IgD-negative memory B cell (primary cell): ENCODE results near the gene RAB8B. TPM values are rescaled to one million over a fixed set of nuclear protein-coding genes. Genes with fewer than 3 reads are reported as not detected.

Source experiments
- H3K27ac Mint-ChIP-seq, 3 donors: one replicate each; pipeline ENCODE4 v1.8.0; 2020 to 2022; ENCODE audit warnings: mild to moderate bottlenecking in 3 of 3, mixed read lengths in 3 of 3, moderate library complexity in 1 of 3
- H3K27me3 Mint-ChIP-seq: one replicate; pipeline ENCODE4 v1.8.0; 2021; ENCODE audit warnings: mixed read lengths
- H3K36me3 Mint-ChIP-seq: one replicate; pipeline ENCODE4 v1.8.0; 2020; ENCODE audit warnings: mild to moderate bottlenecking, mixed read lengths
- H3K4me1 Mint-ChIP-seq, 3 donors: one replicate each; pipeline ENCODE4 v1.8.0; 2020 to 2022; ENCODE audit warnings: mixed read lengths in 3 of 3, mild to moderate bottlenecking in 1 of 3
- H3K4me3 Mint-ChIP-seq, 4 donors: one replicate each; pipeline ENCODE4 v1.8.0; 2020 to 2022; ENCODE audit warnings: mild to moderate bottlenecking in 4 of 4, mixed read lengths in 4 of 4, moderate library complexity in 3 of 4
- H3K9me3 Mint-ChIP-seq, 3 donors: one replicate each; pipeline ENCODE4 v1.8.0; 2020 to 2021; ENCODE audit warnings: mixed read lengths in 3 of 3, mild to moderate bottlenecking in 1 of 3
- polyA plus RNA-seq: library from polyadenylated mRNA; unstranded; fragments of 300-500 nt; fragmentation: Illumina TruSeq; gene quantifications from one replicate; pipeline ENCODE4 v1.2.3, GENCODE V29; 2021

Gene RAB8B
- polyA plus RNA-seq, 1 donor from 2014 or later, result 57.6 TPM

DNA sequence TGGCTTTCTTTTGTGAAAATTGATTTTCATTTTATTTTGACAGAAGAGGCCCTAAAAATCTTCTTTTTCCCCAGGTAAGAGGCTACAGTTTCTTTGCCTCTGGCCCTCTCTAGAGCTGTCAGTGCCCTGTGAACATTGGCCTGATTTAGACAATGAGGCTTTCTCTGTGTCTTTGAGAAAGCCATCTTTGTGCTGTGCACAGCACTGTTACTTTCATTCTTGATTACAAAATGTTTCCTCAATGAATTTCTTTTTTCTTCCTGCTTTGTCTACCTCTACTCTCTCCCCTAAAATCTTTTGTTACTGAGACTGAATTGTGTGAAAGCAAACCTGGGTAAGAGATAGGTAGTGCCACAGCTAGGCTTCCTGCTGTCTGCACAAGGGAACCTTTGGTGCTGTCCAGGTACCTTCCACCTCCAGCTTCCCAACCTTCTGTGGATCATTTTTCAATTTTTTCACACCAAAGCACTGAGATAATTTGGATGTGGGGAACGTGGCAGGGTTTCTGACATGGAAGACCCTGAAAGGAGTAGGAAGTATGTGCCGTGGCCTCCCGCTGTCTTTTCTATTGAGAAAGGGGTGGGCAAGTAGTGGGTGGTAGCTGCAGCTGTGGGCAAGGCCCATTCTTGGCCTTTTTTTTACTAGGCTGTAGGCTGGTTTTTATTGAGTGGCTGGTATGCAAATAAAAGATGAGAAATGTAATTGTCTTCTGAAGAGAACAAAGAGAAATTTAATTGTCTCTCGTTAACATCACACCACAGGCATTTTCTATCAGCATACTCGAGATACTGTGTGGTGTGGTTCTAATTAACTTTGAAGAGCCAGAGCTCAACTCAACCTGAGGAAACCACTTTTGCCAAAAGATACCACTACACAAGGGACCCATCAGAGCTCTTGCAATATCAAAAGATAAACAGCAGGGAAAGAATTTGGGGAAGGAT, 21.0 kb downstream of the RAB8B start:
- Mint-ChIP-seq H3K4me3 (peak overlapping the region; percentile 10 to 80 (median 68)), H3K27me3 (no peaks in the 10 kb centered on the region), H3K36me3 (peaks cover 2% of the 10 kb centered on the region), H3K4me1 (peaks cover 63 to 80% (median 66%) of the 10 kb centered on the region in 3 donors), H3K27ac (peak overlapping the region; percentile 76 to 80 (median 76)), H3K9me3 (no peaks in the 10 kb centered on the region)

DNA sequence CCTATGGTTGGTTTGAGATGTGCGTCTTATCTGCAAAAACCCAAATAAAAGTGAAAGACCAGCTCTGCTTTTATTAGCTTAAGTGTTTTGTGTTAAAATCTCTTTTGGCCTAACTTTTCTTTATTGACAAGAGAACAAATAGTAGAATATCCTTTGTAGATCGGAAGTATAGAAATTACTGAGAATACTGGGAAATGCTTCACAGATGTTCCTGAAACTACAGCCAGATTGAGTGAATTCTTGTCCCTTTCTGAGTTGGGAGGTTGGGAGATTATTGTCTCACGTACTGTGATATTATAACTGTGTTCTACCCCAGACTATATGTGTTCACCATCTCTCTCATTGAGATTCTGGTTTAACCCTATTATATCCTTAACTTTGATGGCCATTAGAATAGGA, 21.7 kb downstream of the RAB8B start:
- Mint-ChIP-seq H3K27me3 (no peaks in the 10 kb centered on the region), H3K9me3 (no peaks in the 10 kb centered on the region), H3K4me3 (peak overlapping the region in 2 of 4 donors; percentile 65 to 80), H3K36me3 (peaks cover 2% of the 10 kb centered on the region), H3K27ac (peak overlapping the region in 2 of 3 donors; percentile 68 to 76), H3K4me1 (peaks cover 64 to 77% (median 65%) of the 10 kb centered on the region in 3 donors)

DNA sequence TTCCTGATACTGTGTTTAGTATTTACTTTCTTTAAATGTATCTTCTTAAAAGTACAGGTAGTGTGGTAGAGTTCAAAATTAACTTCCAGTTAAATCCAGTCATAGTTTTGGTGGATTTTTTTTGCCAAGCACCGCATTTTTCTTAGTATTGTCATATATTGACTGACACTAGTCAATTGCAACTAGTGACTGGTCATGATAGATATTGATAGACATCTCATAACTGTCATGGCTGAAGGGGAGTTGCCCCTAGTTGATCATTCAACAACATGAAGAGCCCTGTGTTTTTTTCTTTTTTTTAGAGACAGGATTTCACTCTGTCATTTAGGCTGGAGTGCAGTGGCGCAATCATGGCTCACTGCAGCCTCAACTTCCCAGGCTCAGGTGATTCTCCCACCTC, 22.1 kb downstream of the RAB8B start:
- H3K4me1 Mint-ChIP-seq, result peaks cover 60 to 73% (median 61%) of the 10 kb centered on the region in 3 donors
- no peaks in the 10 kb centered on the region for H3K27me3 Mint-ChIP-seq
- peak overlapping the region in 2 of 3 donors; percentile 68 to 76 for H3K27ac Mint-ChIP-seq
- H3K4me3 Mint-ChIP-seq, result peak overlapping the region in 3 of 4 donors; percentile 58 to 80 (median 65)
- H3K9me3 Mint-ChIP-seq, result no peaks in the 10 kb centered on the region
- H3K36me3 Mint-ChIP-seq, result peaks cover 3% of the 10 kb centered on the region

DNA sequence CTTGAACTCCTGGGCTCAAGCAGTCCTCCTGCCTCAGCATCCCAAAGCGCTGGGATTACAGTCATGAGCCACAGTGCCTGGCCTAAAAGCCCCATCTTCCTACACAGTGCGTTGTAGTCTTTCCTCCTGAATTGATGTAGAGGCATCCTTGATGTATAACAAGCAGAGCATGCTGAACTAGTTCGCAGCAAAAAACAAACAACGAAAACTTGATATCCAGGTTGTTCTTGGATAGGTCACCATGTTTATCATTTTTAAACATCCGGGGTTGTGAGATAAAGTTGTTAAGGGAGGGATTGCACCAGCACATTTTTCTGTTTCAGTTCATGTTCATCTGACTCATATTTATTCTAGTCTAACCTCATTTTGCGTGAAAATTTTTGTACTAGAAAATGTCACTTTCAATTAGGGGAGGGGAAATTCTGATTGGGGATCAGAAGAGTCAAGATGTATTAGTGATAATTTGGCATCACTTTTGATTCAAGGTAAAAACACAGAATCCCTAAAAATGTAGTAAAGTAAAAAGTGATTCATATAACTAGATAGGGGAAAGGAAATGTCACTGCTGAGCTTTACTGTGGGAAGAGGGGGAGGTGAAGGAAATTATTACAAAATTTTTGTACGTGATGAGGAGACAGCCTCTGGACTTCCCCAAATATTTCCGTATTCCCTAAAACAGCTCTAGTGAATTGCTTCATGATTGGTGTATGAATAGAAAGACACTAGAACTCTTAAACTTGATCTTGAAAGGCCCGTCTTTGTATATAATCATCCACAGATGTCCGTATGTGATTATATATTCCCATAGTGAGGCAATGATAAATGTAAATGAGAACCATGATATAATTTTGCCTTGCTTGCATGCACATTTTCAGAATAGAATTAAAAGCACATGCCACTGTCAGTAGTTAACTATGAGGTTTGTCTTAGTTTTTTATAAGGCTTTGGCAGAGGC, 22.9 kb downstream of the RAB8B start:
- H3K36me3 Mint-ChIP-seq, result peaks cover 7% of the 10 kb centered on the region
- peaks cover 56 to 67% (median 59%) of the 10 kb centered on the region in 3 donors for H3K4me1 Mint-ChIP-seq
- no peaks in the 10 kb centered on the region for H3K9me3 Mint-ChIP-seq
- H3K27ac Mint-ChIP-seq, result peak overlapping the region; percentile 73 to 96 (median 79)
- H3K27me3 Mint-ChIP-seq, result no peaks in the 10 kb centered on the region
- peak overlapping the region; percentile 30 to 61 (median 50) for H3K4me3 Mint-ChIP-seq

DNA sequence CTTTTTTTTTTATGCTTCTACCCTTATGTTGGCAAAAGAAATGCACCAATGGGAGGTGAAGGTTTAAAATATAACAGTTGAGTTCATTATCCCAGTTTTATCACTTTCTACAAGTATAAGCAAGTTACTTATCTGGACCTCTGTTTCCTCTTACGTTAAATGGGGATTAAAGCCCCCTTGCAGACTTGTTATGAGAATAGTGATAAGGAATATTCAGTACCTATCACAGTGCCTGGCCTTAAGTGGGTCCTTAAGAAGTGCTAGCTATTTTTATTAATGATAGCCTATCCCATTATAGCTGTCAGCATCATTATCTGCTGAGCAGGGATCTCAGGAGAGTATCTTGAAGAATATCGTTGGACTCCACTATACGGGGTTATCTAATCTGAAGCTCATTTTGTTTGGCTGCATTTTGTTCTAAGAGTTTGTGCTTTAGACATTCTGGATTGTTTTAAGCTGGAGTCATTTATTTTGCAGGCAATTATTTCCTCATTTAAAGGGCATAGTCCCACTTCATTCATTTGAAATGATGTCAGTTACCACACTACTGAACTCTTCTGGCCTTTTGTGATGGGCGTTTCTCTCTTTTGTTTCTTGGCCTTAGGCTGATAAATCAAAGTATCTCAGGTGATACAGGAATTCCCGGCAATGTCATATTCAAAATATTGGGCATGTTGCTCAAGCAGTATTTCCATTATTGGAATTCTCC, 28.8 kb downstream of the RAB8B start:
- Mint-ChIP-seq H3K27me3 (no peaks in the 10 kb centered on the region), H3K9me3 (no peaks in the 10 kb centered on the region), H3K4me1 (peaks cover 31 to 47% (median 31%) of the 10 kb centered on the region in 3 donors), H3K27ac (peak overlapping the region in 2 of 3 donors; percentile 28 to 88), H3K4me3 (no peak overlapping the region), H3K36me3 (peaks cover 8% of the 10 kb centered on the region)

DNA sequence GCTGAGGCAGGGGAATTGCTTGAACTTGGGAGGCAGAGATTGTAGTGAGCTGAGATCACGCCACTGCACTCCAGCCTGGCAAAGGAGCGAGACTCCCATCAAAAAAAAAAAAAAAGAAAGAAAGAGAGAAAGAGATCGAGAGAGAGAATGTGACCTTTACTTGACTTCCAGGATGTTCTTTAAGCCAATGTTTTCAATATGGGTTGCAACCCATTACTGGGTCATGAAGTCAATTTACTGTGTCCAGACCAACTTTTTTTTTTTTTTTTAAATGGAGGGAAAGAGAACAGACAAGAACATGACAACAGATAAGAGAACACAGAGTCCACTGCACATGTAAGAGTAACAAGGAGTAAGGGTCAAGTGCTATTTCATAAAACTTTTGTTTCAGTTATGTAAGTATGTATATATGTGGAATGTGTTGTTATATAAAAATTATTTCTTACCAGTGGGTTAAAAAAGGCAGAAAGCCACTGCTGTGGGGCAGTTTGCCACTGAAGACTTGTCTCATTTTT, 29.8 kb downstream of the RAB8B start:
- H3K9me3 Mint-ChIP-seq, result no peaks in the 10 kb centered on the region
- peaks cover 8% of the 10 kb centered on the region for H3K36me3 Mint-ChIP-seq
- peaks cover 25 to 37% (median 29%) of the 10 kb centered on the region in 3 donors for H3K4me1 Mint-ChIP-seq
- H3K4me3 Mint-ChIP-seq, result no peak overlapping the region
- H3K27me3 Mint-ChIP-seq, result no peaks in the 10 kb centered on the region
- no peak overlapping the region for H3K27ac Mint-ChIP-seq

DNA sequence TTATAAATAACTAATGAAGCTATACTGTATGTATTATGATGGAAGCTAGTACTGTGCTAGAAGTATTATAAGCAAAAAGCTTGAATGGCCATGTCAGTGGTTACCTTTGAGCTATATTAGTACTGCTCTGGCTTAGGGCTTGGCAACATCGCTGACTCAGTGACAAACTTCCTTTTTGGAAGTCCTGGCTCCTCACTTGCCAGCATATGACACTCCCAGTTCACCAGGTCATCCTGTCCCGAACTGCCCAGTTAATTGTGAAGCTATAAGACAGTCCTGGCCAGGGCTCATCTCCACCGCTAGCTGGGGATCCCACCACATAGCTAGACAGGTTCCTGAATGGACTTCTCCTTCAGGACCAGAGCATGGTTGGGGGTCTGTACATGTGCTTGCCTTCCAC, 31.9 kb downstream of the RAB8B start:
- Mint-ChIP-seq H3K27ac (no peak overlapping the region), H3K4me3 (no peak overlapping the region), H3K4me1 (peaks cover 20 to 28% (median 23%) of the 10 kb centered on the region in 3 donors), H3K9me3 (no peaks in the 10 kb centered on the region), H3K27me3 (no peaks in the 10 kb centered on the region), H3K36me3 (peaks cover 8% of the 10 kb centered on the region)

DNA sequence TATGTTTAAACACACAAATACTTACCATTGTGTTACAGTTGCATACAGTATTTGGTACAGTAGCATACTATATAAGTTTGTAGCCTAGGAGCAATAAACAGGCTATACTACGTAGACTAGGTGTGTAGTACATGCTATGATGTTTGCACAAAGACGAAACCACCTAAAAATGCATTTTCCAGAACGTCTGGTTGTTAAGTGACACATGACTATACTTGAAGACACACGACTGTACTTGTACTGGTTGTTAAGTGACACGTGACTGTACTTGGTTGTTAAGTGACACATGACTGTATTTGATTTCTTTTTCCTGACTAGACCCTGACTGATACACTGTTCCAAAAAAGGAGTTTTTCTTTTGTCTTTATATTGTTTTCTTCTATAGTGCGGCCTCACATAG, 34.1 kb downstream of the RAB8B start:
- Mint-ChIP-seq H3K4me3 (no peak overlapping the region), H3K4me1 (peaks cover 23 to 31% (median 30%) of the 10 kb centered on the region in 3 donors), H3K36me3 (peaks cover 5% of the 10 kb centered on the region), H3K27ac (no peak overlapping the region), H3K9me3 (no peaks in the 10 kb centered on the region), H3K27me3 (no peaks in the 10 kb centered on the region)

DNA sequence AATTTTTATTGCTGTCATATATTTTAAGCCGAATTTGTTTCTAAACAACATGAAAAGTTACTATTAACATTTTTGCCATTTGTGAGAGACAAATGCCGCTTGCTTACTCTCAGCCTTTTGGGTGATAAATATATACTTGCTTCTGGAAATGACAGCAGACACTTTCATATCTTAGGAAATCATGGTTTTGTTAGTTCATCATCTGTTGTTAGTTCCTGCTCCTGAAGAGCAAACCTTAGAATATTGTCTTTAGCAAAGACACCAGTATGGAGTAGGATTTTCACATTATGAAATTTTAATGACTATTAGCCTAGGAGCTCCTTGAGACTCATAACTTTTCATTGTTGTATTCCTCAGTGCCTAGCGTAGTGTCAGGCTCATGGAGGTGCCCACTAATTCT, 36.0 kb downstream of the RAB8B start:
- no peak overlapping the region for H3K4me3 Mint-ChIP-seq

DNA sequence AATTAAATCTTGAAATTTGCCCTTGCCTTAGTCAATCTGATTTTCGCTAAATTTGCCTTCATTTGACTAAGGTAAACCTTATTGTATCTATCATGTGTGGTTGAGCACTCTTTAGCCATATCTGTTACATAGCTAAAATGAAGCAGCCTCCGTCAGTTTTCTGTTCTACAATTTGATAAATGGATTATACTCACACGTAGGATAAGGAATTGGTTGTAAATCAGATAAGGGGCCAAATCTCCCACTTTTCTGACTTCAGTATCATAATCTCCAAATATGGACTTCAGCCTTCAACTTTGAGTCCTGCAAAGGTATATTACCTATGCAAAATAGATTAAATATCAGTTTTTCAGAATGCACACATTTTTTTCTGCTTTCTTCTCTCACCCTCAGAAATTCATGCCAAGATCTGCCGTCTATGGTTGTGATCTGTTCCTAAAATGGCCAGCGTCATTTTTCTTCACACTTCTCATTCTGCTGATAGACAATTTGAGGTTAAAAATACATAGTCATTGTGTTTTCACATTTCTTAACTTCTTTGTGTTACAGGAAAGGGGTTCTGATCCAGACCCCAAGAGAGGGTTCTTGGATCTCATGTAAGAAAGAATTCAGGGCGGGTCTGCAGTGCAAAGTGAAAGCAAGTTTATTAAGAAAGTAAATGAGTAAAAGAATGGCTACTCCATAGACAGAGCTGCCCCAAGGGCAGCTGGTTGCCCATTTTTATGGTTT, 36.9 kb downstream of the RAB8B start:
- H3K4me1 Mint-ChIP-seq, result peaks cover 14 to 28% (median 23%) of the 10 kb centered on the region in 3 donors
- H3K27ac Mint-ChIP-seq, result peak overlapping the region in 2 of 3 donors; percentile 40 to 61
- peak overlapping the region in 1 of 4 donors; percentile 13 for H3K4me3 Mint-ChIP-seq
- no peaks in the 10 kb centered on the region for H3K9me3 Mint-ChIP-seq
- H3K27me3 Mint-ChIP-seq, result no peaks in the 10 kb centered on the region
- peaks cover 2% of the 10 kb centered on the region for H3K36me3 Mint-ChIP-seq

More for the DNA sequence above, 36.0 kb downstream of the RAB8B start:
- no peak overlapping the region for H3K27ac Mint-ChIP-seq
- peaks cover 2% of the 10 kb centered on the region for H3K36me3 Mint-ChIP-seq
- H3K9me3 Mint-ChIP-seq, result no peaks in the 10 kb centered on the region
- H3K4me1 Mint-ChIP-seq, result peaks cover 22 to 29% (median 27%) of the 10 kb centered on the region in 3 donors
- no peaks in the 10 kb centered on the region for H3K27me3 Mint-ChIP-seq

DNA sequence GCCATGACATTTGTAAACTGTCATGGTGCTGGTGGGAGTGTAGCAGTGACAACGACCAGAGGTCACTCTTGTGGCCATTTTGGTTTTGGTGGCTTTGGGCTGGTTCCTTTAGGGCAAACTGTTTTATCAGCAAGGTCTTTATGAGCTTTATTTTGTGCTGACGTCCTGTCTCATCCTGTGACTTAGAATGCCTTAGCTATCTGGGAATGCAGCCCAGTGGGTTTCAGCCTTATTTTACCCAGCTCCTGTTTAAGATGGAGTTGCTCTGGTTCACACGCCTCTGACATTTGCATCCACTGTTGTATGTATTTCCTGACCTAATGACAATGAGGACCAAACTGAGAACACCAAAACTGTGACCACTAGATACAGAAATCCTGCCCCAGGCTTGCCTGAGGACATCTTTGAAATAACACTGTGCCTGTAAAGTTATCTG, 37.6 kb downstream of the RAB8B start:
- Mint-ChIP-seq H3K4me3 (peak overlapping the region in 1 of 4 donors; percentile 13), H3K27ac (peak overlapping the region in 1 of 3 donors; percentile 61), H3K36me3 (peaks cover 2% of the 10 kb centered on the region), H3K27me3 (no peaks in the 10 kb centered on the region), H3K4me1 (peaks cover 20 to 31% (median 26%) of the 10 kb centered on the region in 3 donors), H3K9me3 (no peaks in the 10 kb centered on the region)

DNA sequence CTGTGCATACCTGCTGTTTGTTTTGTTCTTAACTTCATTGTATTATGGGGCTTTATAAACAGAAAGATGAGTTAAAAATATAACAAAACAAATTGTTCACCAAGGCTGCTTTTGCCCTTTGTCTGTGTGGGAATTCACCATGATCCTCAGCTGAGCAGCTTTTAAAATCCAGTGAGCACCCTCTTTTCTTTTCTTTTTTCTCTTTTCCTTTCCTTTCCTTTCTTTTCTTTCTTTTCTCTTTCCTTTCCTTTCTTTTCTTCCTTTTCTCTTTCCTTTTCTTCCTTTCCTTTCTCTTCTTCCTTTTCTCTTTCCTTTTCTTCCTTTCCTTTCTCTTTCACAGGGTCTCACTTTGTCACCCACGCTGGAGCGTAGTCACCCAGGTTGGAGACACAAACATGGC, 38.3 kb downstream of the RAB8B start:
- Mint-ChIP-seq H3K27ac (peak overlapping the region in 2 of 3 donors; percentile 37 to 60), H3K4me1 (peaks cover 26 to 36% (median 32%) of the 10 kb centered on the region in 3 donors), H3K36me3 (peaks cover 2% of the 10 kb centered on the region), H3K9me3 (no peaks in the 10 kb centered on the region), H3K27me3 (no peaks in the 10 kb centered on the region), H3K4me3 (peak overlapping the region in 1 of 4 donors; percentile 67)

DNA sequence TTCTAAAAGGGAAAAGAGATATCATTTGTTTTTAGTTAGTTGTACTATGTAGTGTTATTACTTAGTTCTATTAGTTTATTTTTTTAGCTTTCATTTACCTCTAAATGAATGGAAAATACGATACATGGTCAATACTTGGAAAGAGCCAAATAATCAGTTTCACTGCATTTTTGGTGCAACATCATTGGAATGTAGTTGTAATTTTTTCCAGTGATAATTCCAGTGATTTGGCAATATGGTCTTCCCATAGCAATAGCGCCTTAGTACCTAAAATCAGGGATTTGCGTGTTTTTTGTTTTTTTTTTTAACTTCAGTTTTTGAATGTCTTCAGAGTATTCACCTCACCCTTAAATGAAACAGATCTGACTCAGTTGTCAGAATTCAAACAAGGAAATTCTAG, 41.8 kb downstream of the RAB8B start:
- Mint-ChIP-seq H3K9me3 (no peaks in the 10 kb centered on the region), H3K27me3 (no peaks in the 10 kb centered on the region), H3K27ac (peak overlapping the region in 1 of 3 donors; percentile 40), H3K4me1 (peaks cover 45 to 50% (median 49%) of the 10 kb centered on the region in 3 donors), H3K4me3 (peak overlapping the region in 1 of 4 donors; percentile 24), H3K36me3 (peaks cover 10% of the 10 kb centered on the region)
